ENCODE results near the gene GADD45A.

GRCh38 chr1:67680486-67680885 is 4.5 kb upstream of the GADD45A start:
- no peak for TF ChIP-seq TAF1 (IDR thresholded peaks at IDR 0.05; ENCODE audit: borderline replicate concordance, insufficient read depth, low read length)
- TF ChIP-seq REST (IDR thresholded peaks at IDR 0.05; ENCODE audit: insufficient read depth in 1 of 2, low read depth in 2 of 2, low read length in 2 of 2), result no peak
- no peak for TF ChIP-seq SIN3A (IDR thresholded peaks at IDR 0.05; ENCODE audit: borderline replicate concordance, insufficient read depth, low read length)
- TF ChIP-seq POLR2AphosphoS5 (IDR thresholded peaks at IDR 0.05; ENCODE audit: low read depth, low read length), result no peak

Data from PFSK-1 (cell line).